GM12873 (cell line): ENCODE measurements around the gene NABP1.

ENCODE experiments used
- TF ChIP-seq, protein P1 (sequence below): IDR thresholded peaks from 2 replicates; pipeline ENCODE4 v1.5.1; 2012; ENCODE audit warnings: low read depth, mild to moderate bottlenecking, moderate library complexity, low read length, control low read depth; ENCODE audit not compliant: insufficient read depth; ENCODE audit errors: missing control alignments

NABP1 gene

DNA sequence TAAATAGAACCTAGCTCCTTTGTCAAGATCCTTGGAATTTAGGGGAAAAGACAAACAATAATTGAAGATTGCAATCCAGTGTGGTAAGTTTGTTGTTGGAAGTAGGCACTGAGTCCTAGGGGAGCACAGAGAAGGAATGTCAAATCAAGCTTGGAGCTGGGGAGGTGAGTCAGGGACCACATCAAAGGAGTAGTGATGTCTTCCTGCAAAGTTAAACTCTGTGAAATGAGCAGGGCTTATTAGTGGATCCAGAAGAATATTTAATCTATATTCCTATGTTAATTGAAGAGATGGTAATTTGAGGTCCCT, 41.7 kb upstream of the NABP1 start:
- TF ChIP-seq, protein P1, sequence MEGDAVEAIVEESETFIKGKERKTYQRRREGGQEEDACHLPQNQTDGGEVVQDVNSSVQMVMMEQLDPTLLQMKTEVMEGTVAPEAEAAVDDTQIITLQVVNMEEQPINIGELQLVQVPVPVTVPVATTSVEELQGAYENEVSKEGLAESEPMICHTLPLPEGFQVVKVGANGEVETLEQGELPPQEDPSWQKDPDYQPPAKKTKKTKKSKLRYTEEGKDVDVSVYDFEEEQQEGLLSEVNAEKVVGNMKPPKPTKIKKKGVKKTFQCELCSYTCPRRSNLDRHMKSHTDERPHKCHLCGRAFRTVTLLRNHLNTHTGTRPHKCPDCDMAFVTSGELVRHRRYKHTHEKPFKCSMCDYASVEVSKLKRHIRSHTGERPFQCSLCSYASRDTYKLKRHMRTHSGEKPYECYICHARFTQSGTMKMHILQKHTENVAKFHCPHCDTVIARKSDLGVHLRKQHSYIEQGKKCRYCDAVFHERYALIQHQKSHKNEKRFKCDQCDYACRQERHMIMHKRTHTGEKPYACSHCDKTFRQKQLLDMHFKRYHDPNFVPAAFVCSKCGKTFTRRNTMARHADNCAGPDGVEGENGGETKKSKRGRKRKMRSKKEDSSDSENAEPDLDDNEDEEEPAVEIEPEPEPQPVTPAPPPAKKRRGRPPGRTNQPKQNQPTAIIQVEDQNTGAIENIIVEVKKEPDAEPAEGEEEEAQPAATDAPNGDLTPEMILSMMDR: no peak

DNA sequence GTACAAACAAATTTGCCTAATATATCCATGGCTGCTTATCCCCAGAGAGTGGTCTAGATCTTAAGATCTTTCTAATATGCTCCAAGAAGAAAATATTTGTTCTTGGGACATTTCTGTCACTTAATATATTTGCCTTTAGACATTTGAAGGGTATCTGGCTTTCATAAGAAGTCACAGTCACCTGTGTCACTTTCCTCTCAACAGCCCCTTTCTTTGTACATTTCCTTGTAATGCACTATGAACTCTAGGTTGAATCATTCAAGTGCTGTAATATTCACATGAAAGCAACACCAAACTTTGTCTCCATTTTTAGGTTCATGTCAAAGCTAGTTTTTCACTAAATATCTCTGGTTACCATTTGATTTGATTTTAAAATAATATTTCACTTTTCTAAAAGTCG, 41.4 kb upstream of the NABP1 start:
- TF ChIP-seq, protein P1: no peak

DNA sequence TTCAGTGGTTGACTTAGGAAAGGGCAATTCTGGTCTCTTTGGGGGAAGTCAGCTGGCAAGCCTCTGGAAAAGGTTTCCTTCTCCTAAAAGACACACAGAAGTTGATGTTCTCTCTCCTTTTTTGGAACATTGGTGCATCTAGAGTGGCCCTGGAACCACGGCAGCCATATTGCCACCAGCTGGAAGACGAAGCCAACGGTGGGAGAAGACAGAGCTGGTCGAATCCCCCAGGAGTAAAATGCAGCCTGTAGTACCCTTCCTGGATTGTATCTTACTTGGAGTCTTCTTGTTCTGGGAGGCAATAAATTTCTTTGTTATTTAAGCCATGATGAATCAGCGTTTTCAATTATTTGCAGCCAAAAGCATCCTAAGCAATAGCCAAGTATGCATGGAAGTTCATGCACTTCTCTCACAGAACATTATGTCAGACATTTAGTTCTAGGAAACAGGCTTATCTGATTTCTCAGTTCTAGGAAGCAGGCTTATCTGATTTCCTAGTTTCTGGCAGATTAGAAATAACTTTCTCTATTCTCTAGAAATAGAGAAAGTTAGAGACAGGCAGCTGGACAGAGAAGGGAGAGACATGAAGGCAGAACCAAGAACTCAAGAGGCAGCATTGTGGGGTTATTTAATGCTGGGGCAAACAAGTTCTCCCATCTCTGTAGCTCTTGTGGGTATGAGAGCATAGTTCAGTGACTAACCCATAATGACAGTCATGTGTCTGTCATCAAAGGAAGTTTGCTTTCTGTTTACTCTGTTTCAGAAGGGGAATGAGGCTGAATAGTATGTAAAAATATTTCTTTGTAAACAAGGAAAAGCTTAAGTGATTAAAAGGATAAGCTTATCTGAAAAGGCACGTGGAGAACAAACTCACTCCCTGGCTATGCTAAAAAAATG, 40.5 kb upstream of the NABP1 start:
- TF ChIP-seq, protein P1: no peak

DNA sequence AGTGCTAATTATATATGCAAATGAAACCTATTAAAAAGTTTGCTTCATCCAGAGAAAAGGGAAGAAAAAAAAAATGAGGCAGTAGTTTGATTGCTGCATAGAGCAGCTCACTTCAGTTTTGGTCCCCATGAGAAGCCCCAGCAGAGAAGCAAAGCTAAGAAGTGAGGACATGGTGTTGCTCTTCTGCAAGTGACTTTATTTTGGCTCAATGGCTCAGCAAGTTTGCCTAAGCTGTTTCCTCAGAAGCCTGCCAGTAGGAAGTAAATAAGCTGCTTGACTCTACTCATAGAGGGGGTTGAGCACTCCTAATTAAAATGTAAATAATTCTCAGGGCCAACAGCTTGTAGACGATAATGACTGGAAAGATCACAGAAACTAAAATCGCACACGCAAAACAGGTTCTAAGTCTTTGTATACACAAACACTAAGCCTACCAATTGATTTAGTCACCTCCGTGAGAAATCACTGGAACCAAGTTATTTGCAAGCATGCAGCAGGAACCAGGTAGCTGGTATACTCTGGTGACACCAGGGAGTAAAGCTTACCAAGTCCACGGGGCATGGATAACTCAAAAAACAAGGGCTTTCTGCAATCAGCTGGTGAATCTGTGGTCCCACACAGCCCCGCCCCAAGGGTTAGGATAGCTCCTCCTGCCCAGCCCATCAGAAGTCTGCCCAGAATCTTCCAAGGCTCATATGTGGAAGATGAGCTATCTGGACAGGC, 39.7 kb upstream of the NABP1 start:
- TF ChIP-seq, protein P1: no peak

DNA sequence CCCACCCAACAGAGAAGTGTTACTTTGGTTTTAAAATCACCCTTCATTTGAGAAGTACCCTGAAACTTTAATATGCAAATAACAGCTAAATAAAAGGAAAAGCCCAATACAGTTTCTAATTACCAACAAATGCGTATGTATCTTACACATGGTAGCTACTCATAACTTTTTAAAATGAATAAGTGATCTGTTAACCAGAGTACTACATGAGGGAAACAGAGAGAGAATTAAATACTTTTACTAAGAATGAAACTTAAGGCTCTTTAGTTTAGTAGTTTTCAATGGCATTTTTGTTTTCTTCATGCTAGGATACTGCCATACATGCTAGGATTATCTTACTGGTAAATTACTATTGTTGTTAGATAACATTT, 39.1 kb upstream of the NABP1 start:
- TF ChIP-seq, protein P1: no peak

DNA sequence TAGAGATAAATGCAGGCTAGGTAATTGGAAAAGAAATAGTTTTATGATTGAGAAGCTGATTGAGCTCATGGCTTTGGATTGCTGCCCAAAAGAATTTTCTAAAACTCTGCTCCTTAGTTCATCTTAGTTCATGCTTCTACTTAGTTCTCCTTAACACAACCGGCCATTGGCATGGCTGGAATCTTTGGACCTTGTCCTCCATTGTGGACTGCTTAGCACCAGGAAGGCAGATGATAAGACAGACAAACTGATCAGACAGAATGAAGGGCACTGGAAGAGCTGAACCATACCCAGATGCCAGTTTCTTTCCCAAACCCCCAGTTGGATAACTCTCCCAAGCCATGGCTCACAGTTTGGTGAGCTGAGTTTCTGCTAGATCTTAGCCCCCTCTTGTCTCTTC, 36.3 kb upstream of the NABP1 start:
- TF ChIP-seq, protein P1: no peak

DNA sequence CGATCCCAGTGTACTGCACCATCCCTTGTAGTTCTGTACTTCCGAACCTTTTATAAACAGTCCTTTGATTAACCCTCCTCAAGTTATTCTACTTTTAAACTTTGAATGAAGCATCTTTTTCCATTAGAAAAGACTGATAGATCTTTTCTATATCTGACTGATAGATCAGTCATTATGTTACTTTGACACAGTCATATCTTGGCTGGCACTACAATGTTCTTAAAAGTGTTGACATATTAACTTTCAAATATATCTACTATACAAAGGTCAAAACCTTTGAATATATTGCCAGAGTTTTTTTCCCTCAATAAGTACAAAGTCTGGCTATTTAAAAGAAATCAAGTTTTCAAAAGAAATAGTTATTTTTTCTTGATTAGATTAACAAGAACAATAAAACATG, 35.4 kb upstream of the NABP1 start:
- TF ChIP-seq, protein P1: no peak
